ENCODE measurements around the gene C2CD3.
"Not testable (repeated sequence)": the region's sequence is repeated elsewhere in the genome, so short reads cannot be mapped to it uniquely, and the experiment has no call there.

Gene C2CD3

DNA sequence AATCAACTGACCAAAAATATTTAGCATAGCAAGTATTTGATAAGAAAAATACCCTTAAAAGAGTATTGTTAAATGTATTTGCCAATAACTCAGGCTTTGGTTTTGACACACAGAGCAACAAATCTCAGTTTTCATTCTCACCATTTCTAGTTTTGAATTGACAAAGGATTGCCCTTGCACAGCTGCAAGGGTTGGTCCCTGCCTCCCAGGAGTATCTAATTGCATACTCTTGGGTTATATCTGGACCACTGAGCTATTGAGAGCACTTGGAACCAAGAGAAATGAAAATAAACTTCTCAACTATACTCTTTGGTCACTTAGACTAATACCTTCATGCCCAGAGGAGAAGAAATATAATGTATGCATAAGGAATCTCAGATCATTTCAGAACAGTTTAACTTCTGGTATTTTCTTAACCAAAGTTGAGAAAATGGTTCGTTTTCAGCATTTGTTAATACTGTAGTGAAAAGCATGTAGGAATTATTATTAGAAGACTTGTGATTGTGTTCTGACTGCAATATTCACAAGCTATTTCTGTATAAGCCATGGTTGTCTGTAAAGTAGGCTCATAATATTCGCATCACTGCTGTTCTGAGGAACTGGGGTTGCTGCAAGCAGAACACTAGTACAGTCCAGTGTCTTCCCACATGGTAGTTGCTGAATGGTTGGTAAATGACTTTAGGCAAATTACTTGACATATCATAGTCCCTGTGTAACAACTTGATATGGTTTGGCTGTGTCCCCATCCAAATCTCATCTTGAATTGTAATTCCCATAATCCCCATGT, 7.9 kb downstream of the C2CD3 start:
- no peak for DNase-seq (ENCODE audit: low read depth in 2 of 2)

DNA sequence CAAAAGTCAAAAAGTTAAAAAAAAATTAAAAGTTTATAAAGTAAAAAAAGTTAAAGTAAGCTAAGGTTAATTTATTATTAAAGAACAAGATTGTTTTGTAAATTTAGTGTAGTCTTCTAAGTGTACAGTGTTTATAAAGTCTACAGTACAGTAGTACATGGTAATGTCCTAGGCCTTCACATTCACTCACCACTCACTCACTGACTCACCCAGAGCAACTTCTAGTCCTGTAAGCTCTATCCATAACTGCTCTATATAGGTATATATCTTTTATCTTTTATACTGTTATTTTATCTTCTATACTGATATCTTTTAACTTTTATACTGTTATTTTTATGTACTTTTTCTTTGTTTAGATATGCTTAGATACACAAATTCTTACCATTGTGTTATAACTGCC, 11.2 kb downstream of the C2CD3 start:
- no peak for DNase-seq (ENCODE audit: low read depth in 2 of 2)

DNA sequence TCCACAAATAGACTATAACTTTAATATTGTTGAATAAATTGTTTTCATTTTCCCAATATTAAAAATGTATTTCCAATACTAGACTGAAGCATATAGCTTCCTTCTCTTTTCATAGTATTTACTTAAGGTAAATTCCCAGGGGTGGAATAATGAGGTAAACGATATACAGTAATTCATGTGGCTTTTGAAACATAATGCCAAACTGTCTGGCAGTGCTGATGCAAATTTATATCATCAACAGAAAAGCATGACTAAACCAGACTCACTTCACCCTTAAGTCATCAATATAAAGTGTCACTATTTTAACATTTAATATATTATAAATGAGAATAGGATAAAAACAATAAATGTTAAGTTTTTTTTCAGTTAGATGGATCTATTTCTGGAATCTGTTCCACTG, 13.6 kb downstream of the C2CD3 start:
- DNase-seq (ENCODE audit: low read depth in 2 of 2): no peak

DNA sequence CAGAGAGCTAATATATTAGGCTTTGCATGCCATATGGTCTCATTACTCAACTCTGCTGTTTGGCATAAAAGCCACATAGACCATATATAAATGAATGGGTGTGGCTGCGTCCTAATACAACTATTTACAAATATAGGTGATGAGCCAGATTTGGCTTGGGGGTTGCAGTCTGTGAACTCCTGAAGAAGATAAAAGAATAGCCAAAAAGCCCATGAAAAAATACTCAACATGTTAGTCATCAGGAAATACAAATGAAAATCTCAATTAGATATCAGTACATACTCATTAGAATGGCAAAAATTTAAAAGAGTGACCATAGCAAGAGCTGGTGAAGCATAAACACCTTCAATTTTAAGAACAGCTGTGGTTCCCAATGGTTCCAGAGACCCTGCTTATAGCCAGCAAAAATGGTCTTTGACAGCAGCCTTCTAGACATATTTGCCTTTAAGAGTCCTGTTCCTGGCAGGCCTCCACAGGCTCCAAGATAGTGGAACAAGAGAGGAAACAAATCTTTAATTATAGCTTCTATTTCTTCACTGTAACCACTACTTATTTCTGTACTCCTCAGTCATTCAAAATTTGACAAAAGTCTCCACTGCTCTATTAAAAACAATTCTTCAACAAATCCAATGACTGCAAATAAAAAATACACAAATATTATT, 16.1 kb downstream of the C2CD3 start:
- DNase-seq (ENCODE audit: low read depth in 2 of 2): no peak

DNA sequence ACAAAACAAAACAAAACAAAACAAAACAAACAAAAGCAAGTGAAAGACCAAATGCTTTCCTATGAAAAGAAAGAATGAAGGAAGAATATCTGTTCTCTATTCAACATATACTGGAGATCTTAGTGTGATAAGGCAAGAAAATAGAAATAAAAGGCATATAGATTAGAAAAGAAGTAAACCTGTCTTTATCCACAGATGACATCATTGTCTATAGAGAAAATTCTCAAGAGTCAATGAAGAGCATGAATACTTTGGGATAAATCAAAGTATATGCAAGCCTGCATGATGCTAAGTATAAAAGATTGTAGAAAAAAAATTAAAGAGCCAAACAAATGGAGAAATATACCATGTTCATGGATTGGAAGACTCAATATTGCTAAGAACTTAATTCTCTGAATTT, 17.6 kb downstream of the C2CD3 start:
- no peak for DNase-seq (ENCODE audit: low read depth in 2 of 2)

DNA sequence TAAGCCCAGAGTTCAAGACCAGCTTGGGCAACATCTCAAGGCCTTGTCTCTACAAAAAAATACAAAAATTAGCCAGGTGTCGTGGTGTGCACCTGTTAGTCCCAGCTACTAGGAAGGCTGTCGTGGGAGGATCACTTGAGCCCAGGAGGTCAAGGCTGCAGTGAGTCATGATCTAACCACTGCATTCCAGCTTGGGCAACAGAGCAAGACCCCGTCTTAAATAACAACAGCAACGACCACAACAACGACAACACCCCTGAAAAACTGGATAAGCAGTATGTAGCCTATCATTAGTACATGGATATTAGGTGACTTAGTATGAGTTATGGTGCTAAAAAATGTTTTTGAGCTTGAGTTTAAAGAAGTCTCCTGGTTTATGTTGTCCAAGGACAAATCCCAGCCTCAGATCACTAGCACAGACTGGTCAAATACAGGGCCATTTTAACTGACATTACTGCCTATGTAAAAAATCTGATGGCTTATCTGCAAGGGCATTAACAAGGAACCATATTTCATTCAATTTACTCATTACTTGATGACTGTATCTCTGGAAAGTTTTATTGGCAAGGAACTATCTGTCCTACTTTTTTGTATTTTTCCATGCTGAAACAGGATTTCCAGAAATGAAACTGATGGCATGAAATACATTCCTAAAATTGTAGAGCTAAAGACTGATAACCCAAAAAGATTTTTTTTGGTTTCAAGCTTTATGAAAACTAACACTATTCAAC, 23.4 kb downstream of the C2CD3 start:
- DNase-seq (ENCODE audit: low read depth in 2 of 2): no peak

DNA sequence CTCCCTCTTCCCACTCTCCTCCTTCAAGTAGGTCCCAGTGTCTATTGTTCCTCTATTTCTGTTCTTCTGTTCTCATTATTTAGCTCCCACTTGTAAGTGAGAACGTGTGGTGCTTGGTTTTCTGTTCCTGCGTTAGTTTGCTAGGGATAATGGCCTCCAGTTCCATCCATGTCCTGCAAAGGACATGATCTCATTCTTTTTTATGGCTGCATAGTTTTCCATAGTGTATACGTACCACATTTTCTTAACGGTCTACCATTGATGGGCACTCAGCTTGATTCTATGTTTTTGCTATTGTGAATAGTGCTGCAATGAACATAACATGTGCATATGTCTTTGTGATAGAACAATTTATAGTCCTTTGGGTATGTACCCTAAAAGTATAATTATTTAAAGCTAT, 26.2 kb downstream of the C2CD3 start:
- DNase-seq (ENCODE audit: low read depth in 2 of 2): no peak

DNA sequence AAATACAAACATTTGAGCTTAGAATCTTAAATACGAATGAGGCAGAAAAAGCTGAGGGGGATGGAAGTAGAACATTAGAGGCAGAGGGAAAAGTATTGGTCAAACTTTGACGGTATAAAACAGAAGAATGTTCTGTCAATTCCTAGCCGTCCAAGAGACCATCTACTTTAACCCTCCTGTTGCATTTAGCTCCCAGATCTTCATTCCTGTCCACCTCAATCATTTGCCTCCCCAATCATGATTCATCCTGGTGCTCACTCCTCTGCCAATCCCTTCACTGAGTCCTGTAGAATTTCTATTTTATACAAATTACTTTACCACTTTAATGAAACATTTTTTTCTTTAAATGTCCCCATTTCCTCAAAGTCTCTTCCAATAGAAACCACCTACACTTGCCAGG, 28.2 kb downstream of the C2CD3 start:
- no peak for DNase-seq (ENCODE audit: low read depth in 2 of 2)

DNA sequence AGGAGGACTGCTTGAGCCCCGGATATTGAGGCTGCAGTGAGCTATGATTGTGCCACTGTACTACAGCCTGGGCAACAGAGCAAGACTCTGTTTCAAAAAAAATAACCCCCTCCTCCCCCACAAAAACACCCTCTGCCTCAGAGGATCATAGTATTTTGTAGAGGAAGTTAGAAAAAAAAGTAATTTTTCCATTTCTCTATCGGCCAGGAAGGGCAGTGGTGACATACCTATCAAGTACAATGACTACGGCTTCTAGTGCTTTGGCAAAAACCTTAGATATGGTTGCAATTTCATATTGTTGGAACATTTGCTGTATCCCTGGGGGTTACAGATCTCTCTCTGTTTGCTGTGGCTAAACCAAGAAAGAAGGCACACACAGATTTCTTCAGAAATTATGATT, 28.9 kb downstream of the C2CD3 start:
- DNase-seq (ENCODE audit: low read depth in 2 of 2): no peak

DNA sequence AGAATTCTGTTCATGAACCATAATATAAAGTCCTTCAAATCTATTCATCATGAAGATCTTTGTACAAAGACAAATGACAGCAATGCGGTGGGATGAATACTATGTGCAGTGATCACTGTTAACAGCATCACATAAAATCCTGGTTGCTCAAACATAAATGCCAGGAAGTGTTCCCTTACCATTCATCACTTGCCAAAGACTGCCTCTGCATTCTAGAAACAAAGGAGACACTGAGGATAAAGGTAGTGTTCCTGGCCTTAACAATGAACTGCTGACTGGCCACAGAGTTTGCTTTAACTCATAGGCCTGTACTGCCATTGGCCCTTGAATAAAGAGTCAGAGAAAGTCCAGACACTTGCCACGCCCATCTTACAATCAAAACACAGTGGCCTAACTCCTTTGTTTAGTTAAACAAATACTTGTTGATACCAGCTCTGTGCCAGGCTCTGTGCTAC, 29.5 kb downstream of the C2CD3 start:
- DNase-seq (ENCODE audit: low read depth in 2 of 2): no peak

DNA sequence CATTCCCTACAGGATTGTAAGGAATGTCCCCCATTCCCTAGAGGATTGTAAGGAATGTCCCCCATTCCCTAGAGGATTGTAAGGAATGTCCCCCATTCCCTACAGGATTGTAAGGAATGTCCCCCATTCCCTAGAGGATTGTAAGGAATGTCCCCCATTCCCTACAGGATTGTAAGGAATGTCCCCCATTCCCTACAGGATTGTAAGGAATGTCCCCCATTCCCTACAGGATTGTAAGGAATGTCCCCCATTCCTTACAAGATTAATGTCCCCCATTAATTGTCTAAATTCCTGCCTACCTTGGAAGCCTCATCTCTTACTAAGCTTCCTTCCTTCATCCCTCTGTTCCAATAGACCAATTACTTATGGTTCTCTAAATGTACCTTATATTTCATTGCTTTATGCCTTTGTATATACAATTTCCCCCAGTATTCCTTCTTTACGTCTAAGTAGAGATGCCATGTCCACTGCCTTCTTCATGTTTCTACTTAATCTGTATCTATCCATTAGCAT, 30.8 kb downstream of the C2CD3 start:
- DNase-seq (ENCODE audit: low read depth in 2 of 2): not testable (repeated sequence)

DNA sequence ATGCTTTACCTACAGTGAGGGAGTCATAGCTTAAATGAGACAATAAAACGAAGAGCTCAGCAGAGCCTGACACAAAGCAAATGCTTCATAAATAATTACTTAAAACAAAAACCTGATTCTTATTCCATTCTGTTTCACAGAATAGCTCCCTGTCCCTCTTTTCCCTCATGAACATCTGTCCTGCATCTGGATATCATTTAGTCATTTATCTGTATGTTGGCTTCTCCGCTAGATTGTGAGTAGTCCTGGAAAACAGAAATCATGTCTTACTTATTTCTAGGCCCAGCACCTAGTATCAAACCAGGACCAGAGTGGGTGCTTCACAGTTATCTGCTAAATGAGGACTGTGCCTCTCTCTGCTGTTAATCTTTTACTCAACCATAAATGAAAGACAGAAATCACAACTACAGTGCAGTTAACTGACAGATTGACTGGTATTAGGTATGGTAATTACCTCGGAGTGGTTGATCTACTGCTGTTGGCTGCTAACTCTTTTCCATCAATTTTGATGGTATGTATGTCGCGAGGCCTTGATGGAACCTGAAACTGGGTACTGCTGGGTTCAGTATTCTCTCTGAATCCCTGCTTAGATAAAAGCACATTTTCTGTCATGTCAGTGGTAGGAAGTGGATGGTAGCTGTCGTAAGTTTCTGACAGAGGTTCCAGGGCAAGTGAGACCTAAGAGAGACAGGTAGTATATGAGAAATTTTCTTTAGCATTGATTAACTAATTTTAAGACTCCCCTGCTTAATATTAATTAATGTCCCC, 31.5 kb downstream of the C2CD3 start:
- DNase-seq (ENCODE audit: low read depth in 2 of 2): no peak

DNA sequence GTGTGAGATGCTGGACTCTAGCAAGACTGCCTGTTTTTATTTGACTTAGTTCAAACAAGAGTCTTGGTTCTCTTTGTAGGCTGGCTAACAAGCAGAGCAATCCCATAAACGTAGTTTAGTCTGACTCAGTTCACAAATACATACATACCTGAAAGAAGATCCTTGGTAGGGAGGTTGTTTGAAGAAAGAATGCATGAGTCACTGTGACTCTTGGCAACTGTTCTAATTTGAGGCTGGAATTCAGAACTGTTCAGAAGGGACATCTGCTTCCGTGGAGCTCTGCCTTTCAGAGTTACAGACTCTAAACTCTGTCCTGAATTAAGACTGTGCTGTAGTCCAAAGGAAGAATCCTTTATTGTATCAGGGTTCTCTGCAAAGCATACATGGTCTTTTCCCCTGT, 32.2 kb downstream of the C2CD3 start:
- DNase-seq (ENCODE audit: low read depth in 2 of 2): no peak

DNA sequence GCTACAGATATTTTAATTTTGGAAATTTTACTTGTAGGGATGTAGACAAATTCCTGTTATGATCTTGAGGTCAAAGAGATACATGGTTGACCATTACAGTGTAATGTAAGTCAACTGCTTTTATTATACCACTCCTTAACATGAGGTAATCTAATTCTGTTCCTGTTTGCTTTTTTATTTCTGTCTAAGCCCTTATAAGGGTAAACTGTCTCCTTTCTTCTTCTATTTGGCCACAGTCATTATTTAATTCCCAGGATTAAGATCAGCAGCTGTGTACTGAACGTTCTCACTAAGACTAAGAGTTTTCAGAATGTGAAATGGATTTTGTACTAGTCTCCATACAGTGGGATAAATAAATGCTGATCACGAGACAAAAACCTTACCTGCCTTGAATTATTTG, 32.8 kb downstream of the C2CD3 start:
- DNase-seq (ENCODE audit: low read depth in 2 of 2): no peak

DNA sequence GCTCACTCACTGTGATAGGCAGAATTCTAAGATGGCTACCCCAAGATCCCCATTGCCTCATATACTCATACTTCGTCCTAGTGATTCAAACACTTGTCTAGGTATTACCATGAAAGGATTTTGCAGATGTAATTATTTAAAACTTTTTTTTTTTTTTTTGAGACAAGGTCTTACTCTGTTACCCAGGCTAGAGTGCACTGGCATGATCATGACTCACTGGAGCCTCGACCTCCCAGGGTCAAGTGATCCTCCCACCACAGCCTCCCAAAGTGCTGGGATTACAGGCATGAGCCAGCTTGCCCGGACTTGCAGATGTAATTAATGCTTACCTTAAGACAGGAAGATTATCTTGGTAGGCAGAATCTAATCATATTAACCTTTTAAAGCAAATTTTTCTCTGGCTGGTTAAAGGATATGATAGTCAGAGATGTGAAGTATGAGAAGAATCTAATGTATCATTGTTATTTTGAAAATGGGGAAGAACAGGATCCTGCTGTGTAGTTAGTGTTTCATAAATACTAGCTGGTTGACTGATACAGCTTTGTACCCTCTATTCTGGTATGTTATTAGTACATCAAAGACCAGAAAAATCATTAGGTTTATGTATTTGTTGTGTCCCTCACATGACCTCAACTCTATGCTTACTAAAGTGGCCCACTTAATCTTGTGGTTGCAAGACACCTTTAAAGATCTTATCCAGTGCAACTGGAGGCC, 35.5 kb downstream of the C2CD3 start:
- DNase-seq (ENCODE audit: low read depth in 2 of 2): no peak

DNA sequence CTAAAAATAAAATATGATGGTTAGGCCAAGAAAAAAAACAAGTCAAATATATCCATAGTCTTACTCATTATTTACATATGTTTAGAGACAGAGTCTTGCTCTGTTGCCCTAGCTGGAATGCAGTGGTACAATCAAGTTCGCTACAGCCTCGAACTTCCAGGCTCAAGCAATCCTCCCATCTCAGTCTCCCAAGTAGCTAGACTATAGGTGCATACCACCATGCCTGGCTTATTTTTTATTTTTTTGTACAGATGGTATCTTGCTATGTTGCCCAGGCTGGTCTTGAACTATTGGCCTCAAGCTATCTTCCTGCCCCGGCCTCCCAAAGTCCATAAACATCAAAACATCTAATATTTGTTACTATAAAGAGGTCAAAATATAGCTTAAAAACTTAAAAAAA, 36.1 kb downstream of the C2CD3 start:
- no peak for DNase-seq (ENCODE audit: low read depth in 2 of 2)

DNA sequence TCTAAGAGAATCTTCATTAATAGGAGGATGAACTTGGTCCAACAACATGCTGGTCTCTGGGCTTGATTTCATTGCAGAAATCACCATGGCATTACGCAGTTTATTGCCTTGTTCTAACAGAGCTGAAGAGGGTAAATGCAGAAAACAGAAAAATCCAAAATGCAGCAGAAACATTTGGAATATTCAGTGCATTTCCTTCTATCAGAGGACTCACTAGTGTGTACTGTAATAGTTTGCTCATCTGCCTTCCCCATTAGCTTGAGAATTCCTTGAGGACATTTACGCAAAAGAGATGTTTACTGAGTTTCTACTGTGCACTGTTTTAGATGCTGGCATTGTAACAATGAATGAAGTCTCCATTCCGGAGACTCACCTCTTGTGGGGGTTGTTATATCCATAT, 37.4 kb downstream of the C2CD3 start:
- no peak for DNase-seq (ENCODE audit: low read depth in 2 of 2)

DNA sequence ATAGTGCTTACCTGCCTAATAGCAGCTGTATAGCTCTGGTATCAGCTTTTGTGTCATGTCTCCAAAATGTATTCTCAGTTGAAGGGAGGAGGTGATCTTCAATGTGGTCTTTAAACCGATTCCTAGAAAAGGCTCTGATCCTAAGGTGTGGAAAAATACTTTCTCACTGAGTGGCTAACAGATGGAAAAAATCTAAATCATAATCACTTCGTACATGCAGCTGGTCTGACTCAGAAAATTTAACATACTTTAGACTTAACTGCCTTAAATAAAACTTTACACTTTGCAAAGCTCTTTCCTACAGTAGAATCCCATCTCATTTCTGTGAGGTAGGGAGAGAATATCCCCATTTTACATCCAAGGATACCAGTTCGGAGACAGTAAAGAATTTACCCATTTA, 38.0 kb downstream of the C2CD3 start:
- DNase-seq (ENCODE audit: low read depth in 2 of 2): no peak

DNA sequence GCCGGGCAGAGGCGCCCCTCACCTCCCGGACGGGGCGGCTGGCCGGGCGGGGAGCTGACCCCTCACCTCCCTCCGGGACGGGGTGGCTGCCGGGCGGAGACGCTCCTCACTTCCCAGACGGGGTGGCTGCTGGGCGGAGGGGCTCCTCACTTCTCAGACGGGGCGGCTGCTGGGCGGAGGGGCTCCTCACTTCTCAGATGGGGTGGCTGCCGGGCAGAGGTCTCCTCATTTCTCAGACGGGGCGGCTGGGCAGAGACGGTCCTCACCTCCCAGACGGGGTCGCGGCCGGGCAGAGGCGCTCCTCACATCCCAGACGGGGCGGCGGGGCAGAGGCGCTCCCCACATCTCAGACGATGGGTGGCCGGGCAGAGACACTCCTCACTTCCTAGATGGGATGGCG, 41.7 kb downstream of the C2CD3 start:
- not testable (repeated sequence) for DNase-seq (ENCODE audit: low read depth in 2 of 2)

DNA sequence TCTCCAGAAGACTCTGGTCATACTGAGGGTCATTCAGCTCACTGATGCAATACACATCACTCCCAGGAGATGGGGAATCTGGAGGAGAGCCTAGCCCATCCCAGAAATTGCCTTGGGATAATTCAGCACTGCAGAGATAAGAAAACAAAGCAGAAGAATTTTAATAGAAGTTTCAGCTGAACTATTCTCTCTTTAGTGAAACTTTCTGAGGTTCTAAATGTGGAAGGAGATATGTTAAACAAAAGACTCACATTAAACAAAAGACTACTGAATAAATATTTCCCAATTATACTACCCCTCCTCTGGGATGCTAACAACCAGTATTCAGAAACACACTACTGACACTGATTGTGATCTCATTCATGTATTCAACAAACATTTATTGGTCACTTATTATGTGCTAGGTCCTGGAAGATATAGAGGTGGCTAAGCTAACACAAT, 47.8 kb downstream of the C2CD3 start:
- DNase-seq (ENCODE audit: low read depth in 2 of 2): no peak

DNA sequence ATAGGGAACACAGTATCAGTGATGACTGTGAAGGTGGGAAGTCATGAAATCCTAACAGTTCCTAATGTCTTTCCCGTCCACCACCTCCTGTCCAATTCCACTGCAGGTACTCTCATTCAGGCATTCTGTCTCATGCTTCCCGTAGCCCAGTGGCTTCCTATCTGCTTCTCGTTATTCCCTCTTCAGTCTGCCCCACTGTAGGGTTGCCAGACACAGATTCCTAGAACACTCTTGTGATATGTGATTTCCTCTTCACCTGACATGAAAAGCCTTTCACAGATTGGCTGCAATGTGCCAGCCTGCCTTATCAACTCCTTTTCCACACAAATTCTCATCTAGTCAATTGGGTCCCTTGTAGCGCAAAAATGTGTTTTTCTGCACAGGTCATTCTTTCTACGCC, 49.0 kb downstream of the C2CD3 start:
- DNase-seq (ENCODE audit: low read depth in 2 of 2): no peak
